GM12892 (cell line): ENCODE measurements around the gene SRP9.

Source experiments
- POLR2A ChIP-seq: IDR thresholded peaks from 2 replicates; pipeline ENCODE4 v1.6.1; 2011; ENCODE audit warnings: low read depth, low read length, control low read depth
- POLR2AphosphoS5 ChIP-seq: IDR thresholded peaks from 2 replicates; pipeline ENCODE4 v1.6.1; 2011; ENCODE audit warnings: low read depth, low read length, control low read depth
- TAF1 ChIP-seq: IDR thresholded peaks from 2 replicates; pipeline ENCODE4 v1.6.1; 2011; ENCODE audit warnings: low read depth, mild to moderate bottlenecking, control low read depth, low read length, borderline replicate concordance

- no peak for TF ChIP-seq POLR2A
- TF ChIP-seq POLR2AphosphoS5, result no peak
- no peak for TF ChIP-seq TAF1
These were observed 45.2 kb downstream of the SRP9 start for GRCh38 chr1:225822655-225823403.
